Measurements from ENCODE around the gene FAM53B.

DNA sequence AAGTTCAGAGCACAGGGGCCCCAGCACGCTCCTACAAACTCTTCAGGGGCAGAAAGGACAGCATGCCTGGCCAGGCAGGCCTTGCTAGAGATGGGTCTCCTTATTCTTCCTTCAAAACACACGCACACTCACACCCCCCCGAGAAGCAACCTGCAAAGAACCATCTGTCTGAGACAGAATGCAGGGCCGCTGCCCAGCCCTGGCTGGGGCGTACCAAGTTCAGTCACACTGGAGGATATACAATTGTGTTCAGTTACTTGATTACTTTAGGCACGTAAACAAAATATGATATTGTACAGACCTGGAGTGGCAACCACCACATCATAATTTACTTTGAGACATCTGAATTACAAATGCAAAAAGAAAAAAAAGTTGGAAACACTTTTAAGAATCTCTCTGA is 5.7 kb downstream of the FAM53B start:
- TF ChIP-seq, protein P1, sequence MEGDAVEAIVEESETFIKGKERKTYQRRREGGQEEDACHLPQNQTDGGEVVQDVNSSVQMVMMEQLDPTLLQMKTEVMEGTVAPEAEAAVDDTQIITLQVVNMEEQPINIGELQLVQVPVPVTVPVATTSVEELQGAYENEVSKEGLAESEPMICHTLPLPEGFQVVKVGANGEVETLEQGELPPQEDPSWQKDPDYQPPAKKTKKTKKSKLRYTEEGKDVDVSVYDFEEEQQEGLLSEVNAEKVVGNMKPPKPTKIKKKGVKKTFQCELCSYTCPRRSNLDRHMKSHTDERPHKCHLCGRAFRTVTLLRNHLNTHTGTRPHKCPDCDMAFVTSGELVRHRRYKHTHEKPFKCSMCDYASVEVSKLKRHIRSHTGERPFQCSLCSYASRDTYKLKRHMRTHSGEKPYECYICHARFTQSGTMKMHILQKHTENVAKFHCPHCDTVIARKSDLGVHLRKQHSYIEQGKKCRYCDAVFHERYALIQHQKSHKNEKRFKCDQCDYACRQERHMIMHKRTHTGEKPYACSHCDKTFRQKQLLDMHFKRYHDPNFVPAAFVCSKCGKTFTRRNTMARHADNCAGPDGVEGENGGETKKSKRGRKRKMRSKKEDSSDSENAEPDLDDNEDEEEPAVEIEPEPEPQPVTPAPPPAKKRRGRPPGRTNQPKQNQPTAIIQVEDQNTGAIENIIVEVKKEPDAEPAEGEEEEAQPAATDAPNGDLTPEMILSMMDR (IDR thresholded peaks at IDR 0.05), result no peak
- no peak for TF ChIP-seq POLR2A (IDR thresholded peaks at IDR 0.05)
